LNCaP clone FGC (cell line): Measurements from ENCODE around the gene NRXN2.

Experiments
- DNase-seq: peaks from one replicate; pipeline ENCODE4 v3.0.0-alpha.2; 2011; ENCODE audit warnings: low read depth
- H3K4me3 ChIP-seq: 2 replicates; pipeline ENCODE4 v1.5.1; 2011; ENCODE audit warnings: mild to moderate bottlenecking, low read depth, low read length, control low read depth
- TF ChIP-seq, protein P1 (sequence below): IDR thresholded peaks from 2 replicates; pipeline ENCODE4 v1.5.1; 2012; ENCODE audit warnings: mild to moderate bottlenecking; ENCODE audit not compliant: control insufficient read depth, insufficient read depth; ENCODE audit errors: extremely low read depth

NRXN2 gene

DNA sequence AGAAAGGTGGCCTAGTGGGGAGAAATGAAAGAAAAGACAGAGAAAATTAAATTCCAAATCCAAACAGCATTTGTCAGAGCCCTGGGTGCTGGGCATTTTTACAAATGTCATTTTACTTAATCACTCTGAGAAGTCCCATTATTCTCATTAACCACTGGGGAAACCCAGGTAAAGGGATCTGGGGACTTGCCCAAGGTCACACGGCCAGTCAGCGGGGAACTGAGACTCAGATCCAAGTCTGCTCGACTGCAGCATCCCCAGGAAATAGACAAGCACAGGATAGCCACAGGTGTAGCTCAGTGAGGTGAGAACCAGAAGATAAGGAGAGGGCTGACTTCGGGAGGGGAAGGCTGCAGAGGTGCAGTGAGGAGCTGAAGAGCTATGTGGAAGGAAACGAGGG lies 7.9 kb downstream of the NRXN2 start:
- TF ChIP-seq, protein P1, sequence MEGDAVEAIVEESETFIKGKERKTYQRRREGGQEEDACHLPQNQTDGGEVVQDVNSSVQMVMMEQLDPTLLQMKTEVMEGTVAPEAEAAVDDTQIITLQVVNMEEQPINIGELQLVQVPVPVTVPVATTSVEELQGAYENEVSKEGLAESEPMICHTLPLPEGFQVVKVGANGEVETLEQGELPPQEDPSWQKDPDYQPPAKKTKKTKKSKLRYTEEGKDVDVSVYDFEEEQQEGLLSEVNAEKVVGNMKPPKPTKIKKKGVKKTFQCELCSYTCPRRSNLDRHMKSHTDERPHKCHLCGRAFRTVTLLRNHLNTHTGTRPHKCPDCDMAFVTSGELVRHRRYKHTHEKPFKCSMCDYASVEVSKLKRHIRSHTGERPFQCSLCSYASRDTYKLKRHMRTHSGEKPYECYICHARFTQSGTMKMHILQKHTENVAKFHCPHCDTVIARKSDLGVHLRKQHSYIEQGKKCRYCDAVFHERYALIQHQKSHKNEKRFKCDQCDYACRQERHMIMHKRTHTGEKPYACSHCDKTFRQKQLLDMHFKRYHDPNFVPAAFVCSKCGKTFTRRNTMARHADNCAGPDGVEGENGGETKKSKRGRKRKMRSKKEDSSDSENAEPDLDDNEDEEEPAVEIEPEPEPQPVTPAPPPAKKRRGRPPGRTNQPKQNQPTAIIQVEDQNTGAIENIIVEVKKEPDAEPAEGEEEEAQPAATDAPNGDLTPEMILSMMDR, result no peak
- no peak for DNase-seq
- no peak overlapping the region for H3K4me3 ChIP-seq

- TF ChIP-seq, protein P1, result no peak
- DNase-seq, result no peak
- H3K4me3 ChIP-seq, result no peak overlapping the region
Measured at GRCh38 chr11:64714666-64715065, 8.3 kb downstream of the NRXN2 start.

GRCh38 chr11:64713781-64714363 lies 9.1 kb downstream of the NRXN2 start:
- TF ChIP-seq, protein P1, result no peak
- DNase-seq, result no peak
- no peak overlapping the region for H3K4me3 ChIP-seq

GRCh38 chr11:64713016-64713707 lies 9.8 kb downstream of the NRXN2 start:
- peak; percentile 13 for DNase-seq
- TF ChIP-seq, protein P1, result peak; percentile 6; the same call in 1 of the 2 replicates
- no peak overlapping the region for H3K4me3 ChIP-seq

GRCh38 chr11:64712430-64713015 lies 10.5 kb downstream of the NRXN2 start:
- TF ChIP-seq, protein P1, result no peak
- no peak overlapping the region for H3K4me3 ChIP-seq
- no peak for DNase-seq

DNA sequence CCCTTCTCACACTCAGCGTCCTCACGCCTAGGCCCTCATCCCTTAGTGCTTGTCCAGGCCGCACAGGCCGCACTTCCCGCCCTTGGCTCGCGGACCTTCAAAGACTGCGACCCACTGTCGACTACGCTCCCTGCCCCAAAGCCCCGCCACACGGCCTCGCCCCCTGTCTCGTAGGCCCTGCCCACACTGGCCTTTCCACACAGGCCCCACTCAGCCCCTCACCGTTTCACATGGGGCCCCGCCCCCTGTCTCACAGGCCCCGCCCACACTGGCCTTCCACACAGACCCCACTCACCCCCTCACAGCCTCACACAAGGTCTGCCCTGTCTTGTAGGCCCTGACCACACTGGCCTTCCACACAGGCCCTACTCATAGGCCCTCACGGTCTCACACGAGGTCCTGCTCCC lies 11.0 kb downstream of the NRXN2 start:
- no peak overlapping the region for H3K4me3 ChIP-seq
- TF ChIP-seq, protein P1, result no peak
- no peak for DNase-seq
